Natural killer cell (primary cell): ENCODE results near the gene SLC22A23. TPM values are rescaled to one million over a fixed set of nuclear protein-coding genes. Genes with fewer than 3 reads are reported as not detected.

Experiments
- ATAC-seq, 3 donors: fragments of 150-1000 bp in 2 of 3; fragments of 200-7000 bp in 1 of 3; cut with Tn5 transposase; 1 replicate in 1 of 3; 2 replicates in 2 of 3; pipeline ENCODE4 v1.10.0; 2021; ENCODE audit warnings: mild to moderate bottlenecking in 2 of 3, moderate library complexity in 2 of 3
- DNase-seq, 2 donors: peaks; one replicate each; pipeline versions ENCODE4 v3.0.0 to v3.0.0-alpha.2; 2013 to 2021; ENCODE audit warnings: mixed read lengths in 1 of 2
- H3K27ac ChIP-seq: one replicate; pipeline ENCODE4 v1.5.1; 2013; ENCODE audit warnings: mild to moderate bottlenecking, low read length
- H3K27me3 ChIP-seq: one replicate; pipeline ENCODE4 v1.6.1; 2013; ENCODE audit warnings: low read length; ENCODE audit not compliant: control insufficient read depth, insufficient read depth
- H3K36me3 ChIP-seq: one replicate; pipeline ENCODE4 v1.6.1; 2013; ENCODE audit warnings: low read length; ENCODE audit not compliant: control insufficient read depth, insufficient read depth
- H3K4me1 ChIP-seq: one replicate; pipeline ENCODE4 v1.6.1; 2013; ENCODE audit warnings: low read length; ENCODE audit not compliant: control insufficient read depth, insufficient read depth
- H3K4me3 ChIP-seq: one replicate; pipeline ENCODE4 v1.5.1; 2013; ENCODE audit warnings: low read length
- H3K9me3 ChIP-seq: one replicate; pipeline ENCODE4 v1.6.1; 2013; ENCODE audit warnings: low read length; ENCODE audit not compliant: control insufficient read depth, insufficient read depth
- H3K27ac Mint-ChIP-seq, 2 donors: one replicate each; pipeline ENCODE4 v1.8.0; 2022; ENCODE audit warnings: mild to moderate bottlenecking in 2 of 2, mixed read lengths in 2 of 2, moderate library complexity in 1 of 2
- H3K27me3 Mint-ChIP-seq, 2 donors: one replicate each; pipeline ENCODE4 v1.8.0; 2022; ENCODE audit warnings: low read depth in 2 of 2, mixed read lengths in 2 of 2
- H3K36me3 Mint-ChIP-seq: one replicate; pipeline ENCODE4 v1.8.0; 2022; ENCODE audit warnings: mixed read lengths
- H3K4me1 Mint-ChIP-seq, 2 donors: one replicate each; pipeline ENCODE4 v1.8.0; 2022; ENCODE audit warnings: mixed read lengths in 2 of 2
- H3K4me3 Mint-ChIP-seq: one replicate; pipeline ENCODE4 v1.8.0; 2022; ENCODE audit warnings: mild to moderate bottlenecking, moderate library complexity, mixed read lengths
- H3K9me3 Mint-ChIP-seq, 2 donors: one replicate each; pipeline ENCODE4 v1.8.0; 2022; ENCODE audit warnings: mixed read lengths in 2 of 2
- WGBS: methylation state at CpG from one replicate; pipeline ENCODE4 v1.1.7; 2013; ENCODE audit warnings: missing lambda C conversion rate; ENCODE audit not compliant: insufficient coverage; 5-methylcytosine and 5-hydroxymethylcytosine counted together
- intact Hi-C: fragments of 100-400 bp; cut with micrococcal nuclease; formaldehyde crosslinking; loops from one replicate; pipeline ENCODE4 v1.14.2; 2022
- total RNA-seq, 4 donors: library from RNA; stranded (reverse); fragments of 120-200 nt in 1 of 4; gene quantifications; one replicate each; pipeline versions ENCODE4 v1.2.3 to v1.2.4, GENCODE V29; 2013 to 2022
- TF ChIP-seq, protein P1 (sequence below): fragments of 200-600 bp; IDR thresholded peaks from one replicate; pipeline ENCODE4 v1.8.0; 2022; ENCODE audit warnings: antibody characterized with exemption

Gene SLC22A23
- total RNA-seq, 3 donors from 2014 or later (not counting 1 experiment from before 2014, with no cell fraction given) = 0.24 to 0.79 (median 0.38) TPM

GRCh38 chr6:3396503-3397180, 60.2 kb downstream of the SLC22A23 start:
- Histone ChIP-seq H3K27me3 (no peaks in the 10 kb centered on the region), H3K36me3 (no peaks in the 10 kb centered on the region), H3K9me3 (no peaks in the 10 kb centered on the region), H3K27ac (no peak overlapping the region), H3K4me3 (no peak overlapping the region), H3K4me1 (no peaks in the 10 kb centered on the region)
- H3K27ac Mint-ChIP-seq = no peak overlapping the region
- no peak for DNase-seq
- no peak for ATAC-seq
- H3K27me3 Mint-ChIP-seq = peaks cover 2 to 7% of the 10 kb centered on the region in 2 donors
- H3K4me3 Mint-ChIP-seq = no peak overlapping the region
- intact Hi-C loops = no loop called here
- no peaks in the 10 kb centered on the region for H3K4me1 Mint-ChIP-seq
- TF ChIP-seq, protein P1, sequence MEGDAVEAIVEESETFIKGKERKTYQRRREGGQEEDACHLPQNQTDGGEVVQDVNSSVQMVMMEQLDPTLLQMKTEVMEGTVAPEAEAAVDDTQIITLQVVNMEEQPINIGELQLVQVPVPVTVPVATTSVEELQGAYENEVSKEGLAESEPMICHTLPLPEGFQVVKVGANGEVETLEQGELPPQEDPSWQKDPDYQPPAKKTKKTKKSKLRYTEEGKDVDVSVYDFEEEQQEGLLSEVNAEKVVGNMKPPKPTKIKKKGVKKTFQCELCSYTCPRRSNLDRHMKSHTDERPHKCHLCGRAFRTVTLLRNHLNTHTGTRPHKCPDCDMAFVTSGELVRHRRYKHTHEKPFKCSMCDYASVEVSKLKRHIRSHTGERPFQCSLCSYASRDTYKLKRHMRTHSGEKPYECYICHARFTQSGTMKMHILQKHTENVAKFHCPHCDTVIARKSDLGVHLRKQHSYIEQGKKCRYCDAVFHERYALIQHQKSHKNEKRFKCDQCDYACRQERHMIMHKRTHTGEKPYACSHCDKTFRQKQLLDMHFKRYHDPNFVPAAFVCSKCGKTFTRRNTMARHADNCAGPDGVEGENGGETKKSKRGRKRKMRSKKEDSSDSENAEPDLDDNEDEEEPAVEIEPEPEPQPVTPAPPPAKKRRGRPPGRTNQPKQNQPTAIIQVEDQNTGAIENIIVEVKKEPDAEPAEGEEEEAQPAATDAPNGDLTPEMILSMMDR = no peak
- no peaks in the 10 kb centered on the region for H3K36me3 Mint-ChIP-seq
- WGBS = 92% methylated on average over 19 of the region's 19 CpGs
- no peaks in the 10 kb centered on the region for H3K9me3 Mint-ChIP-seq

- Histone ChIP-seq H3K4me3 (no peak overlapping the region), H3K27ac (no peak overlapping the region), H3K9me3 (no peaks in the 10 kb centered on the region), H3K27me3 (no peaks in the 10 kb centered on the region), H3K4me1 (no peaks in the 10 kb centered on the region), H3K36me3 (no peaks in the 10 kb centered on the region)
- WGBS = 90% methylated on average over 7 of the region's 7 CpGs
- no peak overlapping the region for H3K4me3 Mint-ChIP-seq
- intact Hi-C loops = no loop called here
- DNase-seq = no peak
- H3K27ac Mint-ChIP-seq = no peak overlapping the region
- ATAC-seq = no peak
- H3K4me1 Mint-ChIP-seq = no peaks in the 10 kb centered on the region
- no peaks in the 10 kb centered on the region for H3K36me3 Mint-ChIP-seq
- no peaks in the 10 kb centered on the region for H3K9me3 Mint-ChIP-seq
- H3K27me3 Mint-ChIP-seq = peaks cover 0 to 4% of the 10 kb centered on the region in 2 donors
- TF ChIP-seq, protein P1 = no peak
Measured at GRCh38 chr6:3394671-3395070, 62.2 kb downstream of the SLC22A23 start.

- WGBS = 91% methylated on average over 8 of the region's 8 CpGs
- no peaks in the 10 kb centered on the region for H3K36me3 Mint-ChIP-seq
- H3K9me3 Mint-ChIP-seq = no peaks in the 10 kb centered on the region
- H3K4me1 ChIP-seq = no peaks in the 10 kb centered on the region
- H3K27me3 ChIP-seq = no peaks in the 10 kb centered on the region
- no peak overlapping the region for H3K4me3 Mint-ChIP-seq
- no peaks in the 10 kb centered on the region for H3K36me3 ChIP-seq
- TF ChIP-seq, protein P1 = no peak
- ATAC-seq = no peak
- H3K27me3 Mint-ChIP-seq = peaks cover 0 to 4% of the 10 kb centered on the region in 2 donors
- no peak overlapping the region for H3K27ac ChIP-seq
- H3K4me1 Mint-ChIP-seq = no peaks in the 10 kb centered on the region
- H3K4me3 ChIP-seq = no peak overlapping the region
- no peak overlapping the region for H3K27ac Mint-ChIP-seq
- intact Hi-C loops = no loop called here
- no peaks in the 10 kb centered on the region for H3K9me3 ChIP-seq
- no peak for DNase-seq
Measured at GRCh38 chr6:3393836-3394202, 63.0 kb downstream of the SLC22A23 start.
